ENCODE measurements around the gene MOGAT3.

MOGAT3 gene

GRCh38 chr7:101163279-101164070 is 37.4 kb downstream of the MOGAT3 start:
- peak in 15 of 58 donors; percentile 13 to 63 (median 31) for DNase-seq

GRCh38 chr7:101162551-101163278 is 38.1 kb downstream of the MOGAT3 start:
- DNase-seq = peak in 10 of 58 donors; percentile 16 to 62 (median 32)

GRCh38 chr7:101161692-101162471 is 39.0 kb downstream of the MOGAT3 start:
- no peak for DNase-seq

GRCh38 chr7:101160910-101161309 is 39.9 kb downstream of the MOGAT3 start:
- DNase-seq = no peak

- peak in 15 of 58 donors; percentile 10 to 44 (median 22) for DNase-seq
Observed at GRCh38 chr7:101159696-101160674, 40.9 kb downstream of the MOGAT3 start.

GRCh38 chr7:101156866-101157589 is 43.8 kb downstream of the MOGAT3 start:
- DNase-seq = peak in 8 of 58 donors; percentile 22 to 62 (median 31)

- no peak for DNase-seq
Observed at GRCh38 chr7:101156277-101156676, 44.6 kb downstream of the MOGAT3 start.

- no peak for DNase-seq
Observed at GRCh38 chr7:101155303-101155702, 45.5 kb downstream of the MOGAT3 start.

GRCh38 chr7:101154693-101155102 is 46.1 kb downstream of the MOGAT3 start:
- DNase-seq = peak in 1 of 58 donors; percentile 25

- DNase-seq = peak; percentile 21 to 96 (median 90)
Observed at GRCh38 chr7:101153969-101154692, 46.7 kb downstream of the MOGAT3 start, which contains the start of gene AP1S1. AP1S1 (plus strand) TSS chr7:101154476; CDS start chr7:101154515, 39 bp downstream.

GRCh38 chr7:101151908-101152651 is 48.8 kb downstream of the MOGAT3 start:
- no peak for DNase-seq

Measured in anterior cingulate cortex (tissue), 58 donors.